ENCODE results near the gene ZFP57.

DNA sequence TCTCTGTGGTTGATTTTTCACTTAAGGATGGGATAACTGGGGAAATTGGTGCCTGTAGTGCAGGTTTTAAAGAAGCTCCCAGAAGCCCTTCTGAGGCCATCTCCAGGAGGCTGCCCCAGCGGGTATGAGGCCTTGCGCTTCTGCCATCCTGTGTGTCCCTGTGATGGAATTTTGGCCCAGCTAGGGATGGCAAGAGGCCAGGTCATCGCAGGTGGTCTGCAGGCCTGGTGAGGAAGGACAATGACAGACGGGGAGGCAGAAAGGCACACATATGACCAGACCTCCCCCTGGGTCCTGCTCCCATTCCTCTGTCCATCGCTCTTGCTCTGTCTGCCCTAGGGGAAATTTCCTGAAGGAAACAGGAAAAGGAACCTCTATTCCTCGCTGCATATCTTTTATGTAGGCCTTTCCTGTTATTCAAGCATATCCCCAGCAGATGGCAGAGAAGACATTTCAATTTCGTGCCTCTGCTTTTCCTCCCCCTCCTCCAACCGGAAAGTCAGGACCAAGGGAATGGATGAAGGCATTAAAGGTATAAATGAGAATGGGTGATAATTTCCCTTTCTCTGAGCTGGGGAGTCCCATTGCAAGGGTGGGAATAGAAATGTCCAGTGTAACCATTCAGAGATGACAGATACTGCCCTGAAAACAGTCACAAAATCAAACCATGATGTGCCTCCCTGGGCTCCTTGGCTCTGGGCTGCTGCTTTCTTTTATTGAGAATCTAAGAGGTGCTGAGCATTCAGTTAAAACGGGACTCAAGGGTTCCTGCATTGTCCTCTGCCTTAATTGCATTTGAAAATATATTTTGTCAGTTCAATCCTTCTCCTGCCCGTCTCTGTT is 24.7 kb upstream of the ZFP57 start:
- TF ChIP-seq, protein P1, sequence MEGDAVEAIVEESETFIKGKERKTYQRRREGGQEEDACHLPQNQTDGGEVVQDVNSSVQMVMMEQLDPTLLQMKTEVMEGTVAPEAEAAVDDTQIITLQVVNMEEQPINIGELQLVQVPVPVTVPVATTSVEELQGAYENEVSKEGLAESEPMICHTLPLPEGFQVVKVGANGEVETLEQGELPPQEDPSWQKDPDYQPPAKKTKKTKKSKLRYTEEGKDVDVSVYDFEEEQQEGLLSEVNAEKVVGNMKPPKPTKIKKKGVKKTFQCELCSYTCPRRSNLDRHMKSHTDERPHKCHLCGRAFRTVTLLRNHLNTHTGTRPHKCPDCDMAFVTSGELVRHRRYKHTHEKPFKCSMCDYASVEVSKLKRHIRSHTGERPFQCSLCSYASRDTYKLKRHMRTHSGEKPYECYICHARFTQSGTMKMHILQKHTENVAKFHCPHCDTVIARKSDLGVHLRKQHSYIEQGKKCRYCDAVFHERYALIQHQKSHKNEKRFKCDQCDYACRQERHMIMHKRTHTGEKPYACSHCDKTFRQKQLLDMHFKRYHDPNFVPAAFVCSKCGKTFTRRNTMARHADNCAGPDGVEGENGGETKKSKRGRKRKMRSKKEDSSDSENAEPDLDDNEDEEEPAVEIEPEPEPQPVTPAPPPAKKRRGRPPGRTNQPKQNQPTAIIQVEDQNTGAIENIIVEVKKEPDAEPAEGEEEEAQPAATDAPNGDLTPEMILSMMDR (conservative IDR thresholded peaks at IDR 0.05; ENCODE audit: low read length): peak; percentile 93
- TF ChIP-seq EZH2phosphoT487 (IDR thresholded peaks at IDR 0.05; ENCODE audit: borderline replicate concordance): no peak
